ENCODE results near the gene CPEB2.

Gene CPEB2

GRCh38 chr4:15021311-15021710 is 19.0 kb downstream of the CPEB2 start:
- no peak overlapping the region for H3K4me3 ChIP-seq (ENCODE audit: low read depth, low read length)
- no peak for TF ChIP-seq CTCF (IDR thresholded peaks at IDR 0.05; ENCODE audit: low read depth, low read length)

GRCh38 chr4:15021946-15022345 is 19.7 kb downstream of the CPEB2 start:
- no peak for TF ChIP-seq CTCF (IDR thresholded peaks at IDR 0.05; ENCODE audit: low read depth, low read length)
- no peak overlapping the region for H3K4me3 ChIP-seq (ENCODE audit: low read depth, low read length)

- H3K4me3 ChIP-seq (ENCODE audit: low read depth, low read length) = no peak overlapping the region
- TF ChIP-seq CTCF (IDR thresholded peaks at IDR 0.05; ENCODE audit: low read depth, low read length) = no peak
Observed at GRCh38 chr4:15024386-15024785, 22.1 kb downstream of the CPEB2 start.

- H3K4me3 ChIP-seq (ENCODE audit: low read depth, low read length) = no peak overlapping the region
- TF ChIP-seq CTCF (IDR thresholded peaks at IDR 0.05; ENCODE audit: low read depth, low read length) = no peak
Observed at GRCh38 chr4:15025693-15026092, 23.4 kb downstream of the CPEB2 start.

- H3K4me3 ChIP-seq (ENCODE audit: low read depth, low read length) = no peak overlapping the region
- no peak for TF ChIP-seq CTCF (IDR thresholded peaks at IDR 0.05; ENCODE audit: low read depth, low read length)
Observed at GRCh38 chr4:15027921-15028435, 25.7 kb downstream of the CPEB2 start.

GRCh38 chr4:15031197-15031596 is 28.9 kb downstream of the CPEB2 start:
- TF ChIP-seq CTCF (IDR thresholded peaks at IDR 0.05; ENCODE audit: low read depth, low read length) = no peak
- H3K4me3 ChIP-seq (ENCODE audit: low read depth, low read length) = no peak overlapping the region

- TF ChIP-seq CTCF (IDR thresholded peaks at IDR 0.05; ENCODE audit: low read depth, low read length) = no peak
- H3K4me3 ChIP-seq (ENCODE audit: low read depth, low read length) = no peak overlapping the region
Observed at GRCh38 chr4:15031993-15032675, 29.9 kb downstream of the CPEB2 start.
